HG03039 (cell line): Measurements from ENCODE around the gene SOX6.
A peak's percentile ranks its signal among the peaks of the same experiment; 100 is the strongest.

ENCODE experiments used
- ATAC-seq: cut with Tn5 transposase; IDR thresholded peaks from one replicate; pipeline ENCODE4 v1.9.1; 2021; ENCODE audit warnings: mild to moderate bottlenecking, moderate library complexity; ENCODE audit not compliant: unreplicated experiment

SOX6 gene

GRCh38 chr11:15970506-15971214 lies 385.7 kb downstream of the SOX6 start:
- ATAC-seq = no peak

DNA sequence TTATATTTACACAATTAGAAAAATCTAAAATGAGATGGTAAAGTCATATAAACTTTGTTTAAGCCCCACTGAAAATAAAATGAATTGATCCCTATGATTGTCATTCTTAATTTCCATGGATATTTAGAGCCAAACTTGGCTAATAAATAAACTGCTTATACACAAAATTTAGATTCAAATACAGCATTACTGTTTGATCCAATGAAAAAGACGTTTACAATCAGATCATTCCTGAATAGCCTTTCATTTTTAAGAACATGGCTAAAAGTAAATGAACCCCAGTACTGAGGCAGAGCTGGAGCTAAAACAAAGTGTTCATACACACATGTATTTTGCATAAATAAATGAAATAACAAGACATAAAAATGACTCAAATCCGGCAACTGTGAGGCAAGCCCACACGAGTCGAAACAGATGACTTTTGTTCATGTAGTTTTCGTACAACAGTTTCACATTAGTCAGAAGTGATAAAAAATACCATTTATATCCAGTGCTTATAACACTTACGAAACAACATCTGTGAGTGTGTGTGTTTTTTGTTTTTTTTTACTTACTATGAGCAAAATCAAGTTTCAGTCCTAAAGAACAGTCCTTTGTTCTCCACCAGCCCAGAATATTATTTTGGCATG lies 386.5 kb downstream of the SOX6 start:
- ATAC-seq = no peak

DNA sequence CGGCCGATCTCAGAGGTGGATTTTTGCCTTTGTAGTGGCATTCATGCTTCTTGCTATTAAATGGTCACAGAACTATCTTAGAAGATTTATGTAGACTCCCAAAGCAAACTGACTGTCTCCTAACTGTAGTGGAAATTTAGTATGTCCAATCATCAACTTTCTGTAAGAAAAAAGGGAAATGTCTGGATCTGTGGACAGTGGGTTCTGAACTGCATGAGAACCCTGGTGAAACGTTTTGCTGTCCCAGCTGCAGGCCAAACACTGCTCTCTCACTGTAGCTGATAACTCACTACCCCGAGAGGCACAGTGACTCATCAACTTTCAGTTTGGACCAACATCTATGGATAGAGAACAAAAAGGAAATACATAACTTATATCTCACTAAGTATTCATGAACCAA lies 387.1 kb downstream of the SOX6 start:
- ATAC-seq = peak; percentile 69

- ATAC-seq = no peak
Measured at GRCh38 chr11:15968461-15969130, 387.8 kb downstream of the SOX6 start.

DNA sequence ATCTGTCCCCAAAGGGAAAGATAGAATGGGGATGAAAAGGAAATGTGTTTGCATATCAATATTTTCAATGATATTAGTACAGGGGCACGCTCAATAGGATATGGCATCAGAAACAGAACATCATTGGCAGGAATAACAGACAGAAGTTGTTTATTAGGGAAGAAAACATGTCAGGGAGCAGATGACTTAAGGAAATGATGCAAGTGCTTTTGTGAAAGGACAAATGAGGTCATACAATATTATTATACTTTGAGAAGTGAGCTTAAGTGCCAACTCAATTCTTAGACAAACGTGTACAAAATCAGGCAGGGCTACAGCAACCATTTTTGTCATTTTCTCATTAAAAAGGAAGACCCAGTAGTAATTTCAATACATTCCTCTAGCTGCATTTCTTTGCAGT lies 388.4 kb downstream of the SOX6 start:
- ATAC-seq = no peak

DNA sequence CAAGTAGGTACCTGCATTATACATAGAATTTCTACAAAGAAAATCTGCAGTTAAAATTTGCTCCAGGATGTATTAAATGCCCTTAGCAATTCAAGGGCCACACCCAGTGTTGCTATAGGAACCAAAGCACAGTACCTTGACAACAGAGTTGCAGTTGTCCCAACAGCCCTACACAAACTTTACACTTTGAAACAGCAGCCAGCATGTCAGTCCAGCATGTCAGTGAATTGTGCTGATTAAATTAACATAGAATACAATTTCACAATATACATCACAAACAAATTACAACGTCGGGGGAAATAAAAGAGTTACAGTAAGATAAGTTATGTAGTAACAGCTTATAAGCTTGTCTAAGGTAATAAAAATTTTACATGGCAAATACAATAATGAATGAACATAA lies 389.2 kb downstream of the SOX6 start:
- ATAC-seq = no peak

DNA sequence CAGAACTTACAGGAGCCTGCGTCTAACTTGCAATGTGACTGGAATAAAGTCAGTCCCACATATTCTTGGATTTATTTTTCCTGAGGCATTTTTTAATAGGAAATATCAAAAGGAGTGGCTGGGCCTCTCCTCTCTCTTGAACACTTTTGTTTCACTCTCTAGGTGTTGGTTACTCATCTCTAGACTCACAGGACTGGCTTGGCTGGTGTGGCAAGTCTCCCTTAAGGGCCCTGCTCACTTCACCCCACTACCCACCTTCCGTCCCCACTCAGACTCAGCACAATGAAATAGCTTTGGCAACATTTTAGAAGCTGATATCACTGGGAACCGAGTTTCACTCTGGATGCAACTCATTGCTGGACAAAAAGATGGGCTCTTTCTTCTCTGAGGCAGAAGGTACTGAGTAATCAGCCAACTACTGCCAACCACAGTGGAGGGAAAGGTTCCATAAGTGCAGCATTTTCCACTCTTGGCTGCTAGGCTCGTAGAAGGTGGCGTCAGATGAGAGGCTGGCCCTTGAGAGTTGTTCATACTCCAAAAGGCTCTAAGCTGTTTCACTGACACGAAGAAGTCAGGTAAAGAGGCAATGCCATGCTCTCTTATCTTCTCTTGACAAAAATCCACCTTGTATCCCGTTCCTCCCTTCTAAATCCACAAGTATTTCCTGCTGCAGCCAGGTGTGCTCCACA lies 390.6 kb downstream of the SOX6 start:
- no peak for ATAC-seq

- ATAC-seq = no peak
Measured at GRCh38 chr11:15963266-15963665, 393.1 kb downstream of the SOX6 start.

DNA sequence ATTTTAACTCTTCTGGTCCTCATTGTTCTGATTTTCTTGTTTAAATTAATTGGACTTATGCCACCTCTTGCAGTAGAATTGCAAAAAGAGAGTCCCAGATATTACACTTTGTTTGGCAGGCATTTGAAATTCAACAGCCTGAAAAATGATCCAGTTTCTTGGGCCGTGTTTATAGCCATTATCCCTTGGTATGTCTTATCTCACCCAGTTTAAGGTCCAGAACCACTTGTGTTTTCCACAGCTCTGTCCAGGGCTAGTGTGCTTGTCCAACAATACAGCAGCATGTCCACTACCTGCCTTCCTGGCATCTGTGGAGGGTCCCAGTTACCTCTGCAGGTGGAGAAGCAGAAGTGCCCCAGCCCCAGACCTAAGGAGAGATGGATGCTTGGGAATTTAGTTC lies 397.4 kb downstream of the SOX6 start:
- no peak for ATAC-seq

DNA sequence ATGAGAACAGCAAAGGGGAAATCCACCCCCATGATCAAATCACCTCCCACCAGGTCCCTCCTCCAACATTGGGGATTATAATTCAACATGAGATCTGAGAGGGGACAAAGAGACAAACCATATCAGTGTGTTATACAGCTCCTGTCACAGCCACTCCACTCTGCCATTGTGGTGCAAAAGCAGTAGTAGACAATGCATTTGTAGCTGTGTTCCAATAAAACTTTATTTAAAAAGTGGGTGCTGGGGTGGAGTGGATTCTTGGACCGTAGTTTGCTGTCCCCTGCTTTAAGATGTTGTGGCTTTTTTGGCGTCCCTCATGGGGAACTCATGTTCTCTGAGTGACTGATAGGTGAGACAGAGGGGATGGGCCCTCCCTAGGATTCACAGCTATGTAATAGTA lies 399.1 kb downstream of the SOX6 start:
- ATAC-seq = no peak

DNA sequence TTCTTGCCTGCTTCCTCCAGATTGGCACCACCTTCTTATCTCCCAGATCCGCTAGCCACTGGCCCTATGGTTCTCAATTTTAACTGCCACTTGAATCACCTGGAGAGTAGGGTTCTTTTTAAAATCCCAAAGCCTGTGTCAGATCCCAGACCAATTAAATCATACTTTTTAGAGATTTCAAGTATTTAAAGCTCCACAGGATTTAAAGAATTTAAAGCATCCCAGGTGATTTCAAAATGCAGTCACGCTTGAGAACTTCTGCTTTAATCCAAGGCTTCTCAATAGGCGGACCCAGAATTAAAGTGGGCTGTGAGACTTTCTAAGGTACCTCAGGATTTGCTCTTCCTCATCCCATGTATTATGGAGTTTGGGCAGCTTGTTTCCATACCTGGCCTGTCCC lies 400.0 kb downstream of the SOX6 start:
- no peak for ATAC-seq

GRCh38 chr11:15955595-15955994 lies 400.8 kb downstream of the SOX6 start:
- no peak for ATAC-seq

GRCh38 chr11:15947681-15948648 lies 408.4 kb downstream of the SOX6 start:
- no peak for ATAC-seq

GRCh38 chr11:15945726-15946125 lies 410.6 kb downstream of the SOX6 start:
- ATAC-seq = no peak

GRCh38 chr11:15944460-15944859 lies 411.9 kb downstream of the SOX6 start:
- ATAC-seq = no peak

- no peak for ATAC-seq
Measured at GRCh38 chr11:15943418-15944197, 412.7 kb downstream of the SOX6 start.

DNA sequence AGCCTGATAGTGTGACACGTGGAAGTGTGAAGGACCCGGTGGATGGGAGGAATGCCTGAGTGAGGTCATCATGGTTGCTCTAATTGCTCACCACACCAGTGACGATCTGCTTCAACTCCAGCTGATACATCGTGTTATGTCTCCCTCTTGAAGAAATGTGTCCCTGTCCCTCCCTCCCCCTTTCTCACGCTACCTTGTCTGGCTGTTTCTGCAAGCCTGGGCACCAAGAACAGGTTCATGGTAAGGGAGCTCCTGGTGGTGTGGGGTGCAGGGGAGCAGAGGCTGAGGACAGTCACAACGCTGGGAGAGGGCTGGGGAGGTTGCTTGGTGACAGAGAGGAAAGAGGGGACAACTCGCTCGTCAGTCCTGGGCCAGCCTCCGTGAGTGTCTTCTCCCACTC lies 413.4 kb downstream of the SOX6 start:
- ATAC-seq = no peak

GRCh38 chr11:15942126-15942525 lies 414.2 kb downstream of the SOX6 start:
- ATAC-seq = no peak

DNA sequence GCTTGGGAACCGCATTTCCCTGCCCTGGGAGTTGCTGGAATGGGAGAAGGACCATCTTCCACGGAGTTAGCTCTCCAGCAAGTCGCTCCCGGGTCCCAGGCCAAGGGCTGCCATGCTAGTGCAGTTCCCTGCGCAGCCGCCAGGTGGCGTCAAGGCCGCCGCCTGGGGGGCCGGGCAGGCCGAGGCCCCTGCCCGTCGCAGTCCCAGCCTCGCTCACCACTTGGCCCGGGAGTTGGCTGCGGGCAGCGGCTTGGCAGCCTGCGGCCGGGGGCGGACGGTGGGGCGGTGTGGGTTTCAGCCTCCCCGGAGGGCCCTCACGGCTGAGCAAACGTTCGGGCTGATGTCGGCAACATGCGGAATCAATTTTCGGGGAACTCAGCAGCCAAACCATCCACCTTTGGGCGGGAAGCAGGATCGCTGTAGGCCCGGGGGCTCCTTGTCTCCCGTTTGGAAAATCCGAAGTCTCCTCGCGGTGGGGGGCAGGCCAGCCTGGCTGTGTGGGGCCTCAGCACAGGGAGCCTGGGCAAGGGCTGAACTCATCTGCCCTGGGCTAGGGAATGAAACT lies 415.1 kb downstream of the SOX6 start:
- no peak for ATAC-seq
